HG03175 (cell line): Measurements from ENCODE around the gene HPGD.
"Not testable (repeated sequence)": the region's sequence is repeated elsewhere in the genome, so short reads cannot be mapped to it uniquely, and the experiment has no call there.

Experiments used
- ATAC-seq: cut with Tn5 transposase; IDR thresholded peaks from one replicate; pipeline ENCODE4 v1.9.1; 2021; ENCODE audit warnings: mild to moderate bottlenecking, moderate library complexity; ENCODE audit not compliant: unreplicated experiment

HPGD gene

GRCh38 chr4:174528226-174528625 is 5.9 kb upstream of the HPGD start:
- no peak for ATAC-seq

- no peak for ATAC-seq
Measured at GRCh38 chr4:174526731-174527130, 4.4 kb upstream of the HPGD start.

GRCh38 chr4:174524242-174524641 is 2.0 kb upstream of the HPGD start:
- ATAC-seq, result no peak

GRCh38 chr4:174523025-174523693 is 871 bp upstream of the HPGD start:
- ATAC-seq, result no peak

GRCh38 chr4:174521800-174522182 is 497 bp downstream of the HPGD start:
- ATAC-seq, result peak; percentile 27

GRCh38 chr4:174520660-174521059 is 1.6 kb downstream of the HPGD start:
- no peak for ATAC-seq

- ATAC-seq, result no peak
Measured at GRCh38 chr4:174517502-174518445, 4.5 kb downstream of the HPGD start.

- no peak for ATAC-seq
Measured at GRCh38 chr4:174516794-174517193, 5.5 kb downstream of the HPGD start.

- no peak for ATAC-seq
Measured at GRCh38 chr4:174516345-174516744, 5.9 kb downstream of the HPGD start.

- ATAC-seq, result no peak
Measured at GRCh38 chr4:174512745-174513144, 9.5 kb downstream of the HPGD start.

GRCh38 chr4:174505892-174506291 is 16.4 kb downstream of the HPGD start:
- ATAC-seq, result no peak

- no peak for ATAC-seq
Measured at GRCh38 chr4:174505007-174505406, 17.3 kb downstream of the HPGD start.

- no peak for ATAC-seq
Measured at GRCh38 chr4:174503079-174503715, 19.1 kb downstream of the HPGD start.

GRCh38 chr4:174496631-174497432 is 25.5 kb downstream of the HPGD start:
- no peak for ATAC-seq

- ATAC-seq, result no peak
Measured at GRCh38 chr4:174495626-174496025, 26.7 kb downstream of the HPGD start.

GRCh38 chr4:174494726-174495125 is 27.6 kb downstream of the HPGD start:
- no peak for ATAC-seq

GRCh38 chr4:174494146-174494545 is 28.1 kb downstream of the HPGD start:
- ATAC-seq, result no peak

- no peak for ATAC-seq
Measured at GRCh38 chr4:174490451-174490961, 31.8 kb downstream of the HPGD start.

GRCh38 chr4:174488368-174488767 is 33.9 kb downstream of the HPGD start:
- ATAC-seq, result not testable (repeated sequence)

- ATAC-seq, result no peak
Measured at GRCh38 chr4:174485025-174485424, 37.3 kb downstream of the HPGD start.

GRCh38 chr4:174483792-174484191 is 38.5 kb downstream of the HPGD start:
- no peak for ATAC-seq
